ENCODE data around the gene NR2F2. TPM values are rescaled to one million over a fixed set of nuclear protein-coding genes. Genes with fewer than 3 reads are reported as not detected.

Gene NR2F2
- total and polyA plus RNA-seq, 2 donors: 28.0 to 66.2 TPM

DNA sequence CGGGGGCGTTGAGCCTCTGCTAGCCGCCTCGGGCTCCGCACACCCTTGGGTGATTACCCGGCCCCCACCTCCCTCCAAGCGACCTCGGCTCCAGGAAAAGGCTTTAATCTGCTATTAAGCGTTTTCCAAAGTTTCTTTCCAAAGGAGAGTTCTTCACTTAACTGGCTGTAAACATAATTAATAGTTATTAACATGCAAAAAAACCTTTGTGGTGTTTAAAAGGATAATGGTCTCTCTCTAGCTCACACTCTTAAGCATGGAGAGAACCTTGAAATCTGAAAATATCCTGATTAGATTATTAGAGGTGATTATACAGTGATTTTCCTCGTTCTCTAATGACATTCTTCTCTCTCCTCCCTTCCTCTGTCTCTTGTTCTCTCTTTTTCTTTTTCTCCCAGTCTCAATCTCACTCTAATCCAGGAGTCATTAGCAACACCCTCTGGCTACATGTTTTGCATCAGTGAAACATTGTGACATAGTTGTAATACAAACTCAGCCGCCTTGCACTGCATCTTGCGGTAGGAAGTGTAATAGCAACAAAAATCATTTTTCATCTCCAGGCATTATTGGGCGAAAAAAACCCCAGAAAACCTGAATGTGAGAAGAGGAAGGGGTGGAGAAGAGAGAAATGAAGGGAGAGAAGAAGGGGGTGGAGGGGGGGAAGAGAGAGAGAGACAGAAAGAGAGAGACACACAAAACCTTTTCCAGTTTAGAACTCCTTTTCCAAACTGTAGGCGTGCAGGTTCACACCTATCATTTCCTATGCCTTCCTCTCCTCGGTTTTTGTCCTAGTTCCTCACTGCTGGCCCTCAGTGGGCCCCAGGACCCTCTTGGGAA lies 24.4 kb downstream of the NR2F2 start:
- no peak for DNase-seq (ENCODE audit: extremely low spot score)
- peak overlapping the region; percentile 48 for H3K4me3 ChIP-seq (ENCODE audit: low read depth, low read length)
- no peaks in the 10 kb centered on the region for H3K4me1 ChIP-seq (ENCODE audit: insufficient read depth)
- WGBS: 18% methylated on average over 15 of the region's 15 CpGs
- peak overlapping the region; percentile 87 for H3K27ac ChIP-seq (ENCODE audit: low read depth)
- H3K36me3 ChIP-seq (ENCODE audit: insufficient read depth): no peaks in the 10 kb centered on the region

DNA sequence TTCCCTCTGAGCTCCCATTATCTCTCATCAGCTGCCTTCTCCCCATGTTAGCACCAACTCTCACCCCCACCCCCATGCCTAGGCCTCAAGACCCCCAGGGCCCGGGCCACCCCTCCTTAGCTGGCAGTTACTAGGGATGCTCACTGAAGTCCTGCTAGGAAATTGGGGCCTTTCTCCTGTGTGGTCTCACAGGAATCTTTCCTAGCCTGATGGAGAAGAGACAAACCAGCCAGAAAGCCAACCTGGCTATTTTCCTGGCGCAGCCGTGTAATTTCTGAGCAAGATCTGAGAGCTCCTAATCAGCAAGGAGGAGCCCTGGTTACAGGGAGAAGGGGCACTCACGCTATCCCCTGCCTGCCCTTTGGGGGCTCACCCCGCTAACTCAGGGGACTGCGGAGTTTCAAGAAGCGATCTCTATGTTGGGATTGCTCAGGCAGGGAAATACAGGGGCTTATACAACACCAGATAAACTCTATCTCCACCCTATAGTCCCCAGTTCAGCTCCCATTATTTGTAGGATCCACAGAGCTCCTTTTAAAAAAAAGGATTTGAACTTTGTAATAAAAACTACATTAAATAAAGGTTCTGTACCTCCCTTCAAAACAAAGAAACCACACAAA lies 25.2 kb downstream of the NR2F2 start:
- Histone ChIP-seq H3K4me1 (ENCODE audit: insufficient read depth) (no peaks in the 10 kb centered on the region), H3K36me3 (ENCODE audit: insufficient read depth) (no peaks in the 10 kb centered on the region), H3K4me3 (ENCODE audit: low read depth, low read length) (no peak overlapping the region), H3K27ac (ENCODE audit: low read depth) (peak overlapping the region; percentile 35)
- no peak for DNase-seq (ENCODE audit: extremely low spot score)
- 77% methylated on average over 7 of the region's 7 CpGs for WGBS

DNA sequence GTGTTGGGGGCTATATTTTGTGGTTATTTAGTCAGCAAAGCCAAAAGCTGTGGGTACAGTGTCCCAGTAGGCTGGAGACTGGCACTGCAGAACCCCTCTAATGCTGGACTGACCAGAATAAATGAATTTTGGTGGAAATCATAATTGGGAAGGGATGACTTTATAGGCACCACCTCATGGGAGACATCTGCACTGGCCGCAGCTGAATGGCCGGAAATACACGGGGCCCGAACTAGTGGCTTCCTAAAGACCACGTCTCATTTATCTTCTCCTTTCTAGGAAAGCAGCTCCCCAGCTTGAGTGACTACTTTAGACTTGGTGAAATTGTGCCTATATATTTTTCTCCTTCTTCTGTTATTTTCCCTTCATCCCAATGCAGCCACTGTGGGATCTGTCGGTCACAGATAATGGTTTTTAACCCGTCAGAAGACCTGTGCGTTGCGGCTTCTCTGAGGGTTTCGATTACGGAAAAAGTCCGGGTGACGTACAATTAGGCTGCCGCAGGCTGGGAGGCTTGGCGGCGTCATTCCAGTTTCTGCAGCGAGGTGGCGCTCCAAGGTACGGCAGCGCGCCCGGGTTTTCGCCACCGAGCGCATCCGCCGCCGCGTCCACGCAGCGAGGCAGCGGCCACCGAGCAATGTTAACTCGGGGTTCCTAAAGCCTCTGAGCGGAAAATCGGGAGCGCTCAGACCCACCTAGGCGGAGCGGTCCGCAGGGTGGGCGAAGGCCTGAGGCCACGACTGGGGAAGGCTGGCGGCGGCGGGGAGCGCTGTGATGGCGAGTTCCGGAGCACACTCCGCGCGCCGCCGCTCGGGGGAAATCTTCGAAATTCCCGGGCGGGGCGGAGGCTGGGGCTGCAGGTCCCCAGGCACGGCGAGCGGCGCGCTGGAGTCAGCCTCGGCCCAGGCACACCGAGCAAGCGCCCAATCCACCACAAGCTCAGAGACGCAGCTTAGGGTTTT lies 26.3 kb downstream of the NR2F2 start:
- Histone ChIP-seq H3K4me1 (ENCODE audit: insufficient read depth) (no peaks in the 10 kb centered on the region), H3K36me3 (ENCODE audit: insufficient read depth) (no peaks in the 10 kb centered on the region), H3K4me3 (ENCODE audit: low read depth, low read length) (peak overlapping the region; percentile 58), H3K27ac (ENCODE audit: low read depth) (peak overlapping the region; percentile 48)
- no peak for DNase-seq (ENCODE audit: extremely low spot score)
- WGBS: under 1% methylated on average over 67 of the region's 67 CpGs

DNA sequence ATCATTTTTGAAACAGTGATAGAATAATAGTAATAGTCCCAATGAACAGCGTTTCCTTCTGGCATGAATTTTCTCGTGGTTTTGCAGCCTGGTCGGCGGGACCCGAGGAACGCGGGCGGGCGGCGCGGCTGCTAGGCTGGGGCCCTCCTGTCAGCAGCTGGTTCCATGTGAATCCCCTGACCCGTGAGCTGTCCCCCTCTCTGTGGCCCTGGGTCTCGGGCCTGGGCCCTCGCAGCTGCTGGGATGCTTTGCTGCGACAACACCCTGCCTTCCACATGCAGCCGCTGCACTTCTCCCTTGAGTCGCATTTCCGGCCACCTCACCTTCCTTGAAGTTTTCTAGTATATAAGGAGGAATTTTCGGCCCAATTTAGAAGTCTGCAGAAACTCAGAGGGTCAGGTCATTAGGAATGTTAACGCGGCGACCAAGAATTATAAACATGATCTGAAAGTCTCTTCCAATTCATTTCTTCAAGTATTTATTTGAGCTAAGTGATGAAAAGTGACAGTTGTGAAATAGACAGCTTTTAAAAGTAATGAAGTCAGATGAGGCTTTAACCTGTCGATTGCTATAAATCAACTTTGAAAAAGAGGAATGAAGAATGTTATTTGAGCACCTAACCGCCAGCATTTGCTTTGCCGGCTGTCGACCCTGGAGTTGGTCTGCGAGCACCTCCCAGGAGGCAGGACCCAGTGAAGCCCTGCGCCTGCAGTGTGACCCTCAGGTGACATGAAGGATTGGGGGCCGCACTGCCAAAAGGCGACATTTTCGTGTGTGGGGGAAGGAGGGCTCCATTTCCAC lies 27.7 kb downstream of the NR2F2 start:
- DNase-seq (ENCODE audit: extremely low spot score): no peak
- no peaks in the 10 kb centered on the region for H3K4me1 ChIP-seq (ENCODE audit: insufficient read depth)
- no peaks in the 10 kb centered on the region for H3K36me3 ChIP-seq (ENCODE audit: insufficient read depth)
- no peak overlapping the region for H3K27ac ChIP-seq (ENCODE audit: low read depth)
- no peak overlapping the region for H3K4me3 ChIP-seq (ENCODE audit: low read depth, low read length)
- 78% methylated on average over 31 of the region's 31 CpGs for WGBS

DNA sequence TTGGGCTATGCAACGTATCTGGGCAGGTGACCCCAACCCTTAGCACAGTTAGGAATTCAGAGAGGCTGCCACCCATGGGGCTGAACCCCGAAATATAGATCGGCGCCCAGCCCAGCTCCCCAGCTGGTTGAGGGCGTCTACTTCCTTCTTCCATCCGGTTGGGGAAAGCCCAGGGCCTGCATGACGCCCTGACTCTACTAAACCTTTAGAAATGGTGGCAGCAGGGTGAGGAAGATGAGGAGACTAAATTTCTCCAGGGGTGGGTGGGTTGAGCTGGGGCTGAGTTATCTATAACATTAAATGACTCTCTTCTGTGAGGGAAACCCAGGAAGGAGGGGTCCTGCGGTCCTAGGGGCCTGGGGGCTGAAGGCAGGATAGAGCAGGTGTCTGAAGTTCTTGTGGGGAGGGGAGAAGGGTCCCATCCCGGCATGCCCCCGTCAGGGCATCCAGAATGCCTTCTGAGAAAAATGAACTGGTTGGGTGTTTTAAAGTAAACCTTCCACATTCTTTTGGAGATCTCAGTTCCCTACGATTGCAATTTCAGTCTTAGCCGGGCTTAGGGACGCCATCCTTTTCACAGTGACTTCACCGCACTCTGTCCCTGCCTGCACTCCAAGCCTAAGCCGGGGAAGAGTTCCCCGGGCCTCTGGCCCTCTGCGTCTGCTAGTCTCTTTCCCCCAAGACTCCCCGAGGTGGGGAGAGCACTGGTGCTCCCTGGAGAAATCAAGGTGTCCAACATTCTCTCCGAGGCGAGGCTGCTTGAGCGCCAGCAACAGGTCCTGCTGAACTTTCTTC lies 28.5 kb downstream of the NR2F2 start:
- 80% methylated on average over 21 of the region's 21 CpGs for WGBS
- no peak for DNase-seq (ENCODE audit: extremely low spot score)
- Histone ChIP-seq H3K4me1 (ENCODE audit: insufficient read depth) (no peaks in the 10 kb centered on the region), H3K4me3 (ENCODE audit: low read depth, low read length) (peak overlapping the region; percentile 9), H3K27ac (ENCODE audit: low read depth) (no peak overlapping the region), H3K36me3 (ENCODE audit: insufficient read depth) (no peaks in the 10 kb centered on the region)

DNA sequence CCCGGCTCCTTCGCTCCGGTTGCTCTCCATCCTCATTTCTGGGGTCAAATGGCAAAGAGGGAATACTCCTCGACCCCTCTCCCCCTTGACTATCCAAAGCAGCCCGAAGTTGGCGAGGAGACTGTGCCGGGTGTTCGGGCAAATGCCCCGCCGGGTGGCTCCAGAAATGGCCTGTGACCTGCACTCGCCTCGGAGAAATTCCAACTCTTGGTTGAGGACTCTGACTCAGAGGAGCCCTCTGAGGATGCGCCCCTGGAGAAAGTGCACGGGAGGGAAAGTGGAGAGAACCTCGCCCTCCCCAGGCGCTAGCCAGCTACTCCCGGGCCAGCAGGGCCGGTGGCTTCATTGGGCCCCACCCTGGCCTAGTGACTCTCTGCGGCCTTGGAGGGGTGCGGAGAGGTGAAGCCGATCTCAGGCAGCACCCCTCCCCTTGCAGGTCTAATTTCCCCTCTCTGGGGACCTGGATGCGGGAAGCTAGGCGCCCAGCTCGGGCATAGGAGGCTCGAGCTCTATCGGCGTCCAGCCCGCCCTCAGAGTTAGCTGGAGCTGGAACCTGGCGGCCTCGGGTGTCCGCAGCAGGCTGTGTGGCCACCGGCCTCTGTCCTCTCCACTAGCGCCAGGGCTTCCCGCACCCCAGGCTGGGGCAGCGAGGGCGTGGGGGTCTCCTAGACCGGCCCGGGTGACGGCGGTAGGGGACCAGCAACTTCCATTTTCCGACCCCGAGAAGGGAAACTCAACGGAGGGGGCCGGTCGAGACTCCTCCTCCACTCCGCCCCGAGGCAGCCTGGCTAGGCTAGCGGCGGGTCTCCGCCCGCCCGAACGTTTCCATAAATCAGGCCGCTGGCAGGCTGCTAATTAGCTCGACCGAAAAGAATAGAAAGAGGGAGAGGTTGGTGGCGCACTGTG lies 29.4 kb downstream of the NR2F2 start:
- Histone ChIP-seq H3K27ac (ENCODE audit: low read depth) (no peak overlapping the region), H3K4me3 (ENCODE audit: low read depth, low read length) (peak overlapping the region; percentile 54), H3K4me1 (ENCODE audit: insufficient read depth) (no peaks in the 10 kb centered on the region), H3K36me3 (ENCODE audit: insufficient read depth) (no peaks in the 10 kb centered on the region)
- DNase-seq (ENCODE audit: extremely low spot score): no peak
- 28% methylated on average over 57 of the region's 57 CpGs for WGBS

DNA sequence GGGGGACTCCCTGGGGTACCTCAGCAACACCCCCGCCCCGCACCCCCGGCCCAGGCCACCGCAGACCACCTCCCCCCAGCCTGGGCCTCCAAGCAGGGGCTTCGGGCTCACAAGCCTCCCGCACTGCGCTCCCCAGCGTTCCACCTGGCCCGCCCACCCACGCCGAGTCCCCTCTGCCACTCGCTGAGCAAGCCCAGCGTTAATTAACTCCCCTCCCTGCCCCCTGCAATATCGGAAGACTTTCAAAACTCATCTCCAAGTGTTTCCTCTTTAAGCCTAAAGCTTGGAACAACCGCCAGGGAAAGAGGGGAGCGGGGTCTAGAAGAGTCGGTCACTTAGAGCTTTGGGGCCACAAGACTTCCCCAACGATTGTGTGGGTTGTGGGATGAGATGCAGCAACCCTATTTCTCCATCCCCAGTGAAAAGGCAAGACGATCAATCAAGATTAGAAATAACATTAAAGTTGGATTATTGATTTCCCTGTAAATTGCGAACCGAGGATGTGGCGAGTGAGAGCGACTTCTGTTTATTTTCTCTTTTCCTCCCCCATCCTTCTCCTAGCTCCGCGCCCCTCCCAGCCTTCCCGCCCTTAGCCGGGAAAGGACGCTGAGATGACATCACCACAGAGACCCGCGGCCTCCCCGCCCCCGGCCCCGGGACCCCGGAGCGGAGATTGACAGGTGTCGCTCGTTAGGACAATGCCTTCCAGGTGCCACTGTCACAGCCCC lies 30.2 kb downstream of the NR2F2 start:
- 22% methylated on average over 37 of the region's 37 CpGs for WGBS
- Histone ChIP-seq H3K27ac (ENCODE audit: low read depth) (no peak overlapping the region), H3K4me1 (ENCODE audit: insufficient read depth) (no peaks in the 10 kb centered on the region), H3K36me3 (ENCODE audit: insufficient read depth) (no peaks in the 10 kb centered on the region), H3K4me3 (ENCODE audit: low read depth, low read length) (peak overlapping the region; percentile 54)
- DNase-seq (ENCODE audit: extremely low spot score): no peak

DNA sequence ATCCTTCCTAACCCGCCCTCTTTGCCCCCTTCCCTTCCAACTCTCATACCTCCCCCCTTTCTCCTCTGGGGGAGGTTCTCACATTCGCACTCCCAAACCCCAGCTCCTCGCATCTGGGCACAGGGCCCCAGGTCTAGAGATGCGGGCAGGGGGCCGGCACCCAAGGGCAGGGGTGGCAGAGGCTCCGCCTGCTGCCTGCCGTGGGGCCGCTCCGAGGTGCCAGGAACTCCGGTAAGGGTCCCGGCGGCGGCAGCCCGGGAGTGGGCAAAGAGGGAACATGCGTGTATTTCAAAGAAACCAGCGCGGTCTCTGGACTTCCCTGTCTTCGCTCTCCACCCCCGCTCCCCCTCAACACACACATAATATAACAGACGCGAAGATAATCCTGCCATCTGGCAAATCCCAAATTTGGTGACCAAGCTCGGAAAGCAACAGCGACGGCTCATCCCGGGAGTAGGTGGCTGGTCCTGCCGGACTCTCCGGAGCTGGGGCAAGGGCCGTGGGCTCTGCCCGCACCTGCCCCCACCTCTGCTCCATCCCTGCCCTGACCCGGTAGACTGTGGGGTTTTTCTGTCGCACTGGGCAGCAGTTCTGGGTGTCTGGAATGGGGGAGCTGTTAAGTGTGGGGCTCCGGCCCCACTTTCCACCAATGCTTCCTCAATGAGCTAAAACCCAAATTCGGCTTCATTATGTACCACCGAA lies 31.0 kb downstream of the NR2F2 start:
- Histone ChIP-seq H3K27ac (ENCODE audit: low read depth) (no peak overlapping the region), H3K36me3 (ENCODE audit: insufficient read depth) (no peaks in the 10 kb centered on the region), H3K4me1 (ENCODE audit: insufficient read depth) (no peaks in the 10 kb centered on the region), H3K4me3 (ENCODE audit: low read depth, low read length) (no peak overlapping the region)
- DNase-seq (ENCODE audit: extremely low spot score): no peak
- WGBS: 64% methylated on average over 34 of the region's 34 CpGs

DNA sequence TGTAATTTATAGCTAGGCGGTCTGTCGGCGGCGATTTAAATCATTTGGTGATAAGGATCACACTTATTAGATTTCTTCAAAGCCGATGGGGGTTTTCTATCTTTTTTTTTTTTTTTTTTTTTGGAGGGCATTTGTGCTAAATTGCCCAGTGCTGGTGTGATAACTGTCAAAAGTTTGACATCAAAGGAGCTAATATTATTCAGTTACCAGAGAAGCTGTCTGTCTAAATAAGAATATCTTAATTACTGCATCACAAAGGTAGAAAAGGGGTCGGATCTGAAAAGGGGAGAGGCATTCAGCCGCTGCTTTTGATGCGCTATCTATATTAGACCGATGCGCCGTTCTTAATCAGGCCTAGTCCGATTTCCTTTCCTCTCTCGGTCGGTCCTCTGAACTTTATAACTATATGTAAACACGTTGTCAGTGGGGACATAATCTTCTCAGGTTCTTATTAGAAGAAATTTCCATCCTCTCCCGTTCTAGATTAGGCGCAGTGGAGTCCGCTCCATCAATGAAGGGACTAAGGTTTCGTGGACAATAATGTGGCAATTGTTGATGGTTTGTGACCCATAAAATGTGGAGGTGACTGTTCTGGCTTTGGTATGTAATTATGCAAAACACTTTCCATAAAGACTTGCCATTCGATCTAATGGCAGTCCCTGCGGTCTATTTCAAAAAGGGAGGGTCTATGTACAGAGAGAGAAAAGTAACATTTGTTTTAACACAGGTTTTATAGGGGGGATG lies 31.7 kb downstream of the NR2F2 start:
- H3K4me3 ChIP-seq (ENCODE audit: low read depth, low read length): no peak overlapping the region
- WGBS: 72% methylated on average over 21 of the region's 21 CpGs
- no peak for DNase-seq (ENCODE audit: extremely low spot score)
- H3K27ac ChIP-seq (ENCODE audit: low read depth): no peak overlapping the region
- H3K36me3 ChIP-seq (ENCODE audit: insufficient read depth): no peaks in the 10 kb centered on the region
- no peaks in the 10 kb centered on the region for H3K4me1 ChIP-seq (ENCODE audit: insufficient read depth)

Measured in urinary bladder (tissue), 4 donors.